GM08714 (cell line): ENCODE measurements around the gene LRRC40.

Source experiments
- H3K4me3 ChIP-seq: fragments of 200-500 bp; sonication (Bioruptor generic); 2 replicates; pipeline ENCODE4 v1.5.1; 2014; ENCODE audit warnings: mild to moderate bottlenecking, low read length, inconsistent platforms
- ZNF274 ChIP-seq: IDR thresholded peaks from 2 replicates; pipeline ENCODE4 v1.6.1; 2012; ENCODE audit warnings: mild to moderate bottlenecking, low read depth, low read length

Gene LRRC40

GRCh38 chr1:70109241-70109640 lies 96.1 kb downstream of the LRRC40 start:
- H3K4me3 ChIP-seq: no peak overlapping the region

GRCh38 chr1:70103770-70104169 lies 101.6 kb downstream of the LRRC40 start:
- no peak for TF ChIP-seq ZNF274
- H3K4me3 ChIP-seq: no peak overlapping the region

More at GRCh38 chr1:70109241-70109640, 96.1 kb downstream of the LRRC40 start:
- TF ChIP-seq ZNF274: no peak

GRCh38 chr1:70101774-70102173 lies 103.6 kb downstream of the LRRC40 start:
- TF ChIP-seq ZNF274: no peak
- no peak overlapping the region for H3K4me3 ChIP-seq

GRCh38 chr1:70101231-70101630 lies 104.1 kb downstream of the LRRC40 start:
- TF ChIP-seq ZNF274: no peak
- no peak overlapping the region for H3K4me3 ChIP-seq
